ENCODE results near the gene GCHFR.

DNA sequence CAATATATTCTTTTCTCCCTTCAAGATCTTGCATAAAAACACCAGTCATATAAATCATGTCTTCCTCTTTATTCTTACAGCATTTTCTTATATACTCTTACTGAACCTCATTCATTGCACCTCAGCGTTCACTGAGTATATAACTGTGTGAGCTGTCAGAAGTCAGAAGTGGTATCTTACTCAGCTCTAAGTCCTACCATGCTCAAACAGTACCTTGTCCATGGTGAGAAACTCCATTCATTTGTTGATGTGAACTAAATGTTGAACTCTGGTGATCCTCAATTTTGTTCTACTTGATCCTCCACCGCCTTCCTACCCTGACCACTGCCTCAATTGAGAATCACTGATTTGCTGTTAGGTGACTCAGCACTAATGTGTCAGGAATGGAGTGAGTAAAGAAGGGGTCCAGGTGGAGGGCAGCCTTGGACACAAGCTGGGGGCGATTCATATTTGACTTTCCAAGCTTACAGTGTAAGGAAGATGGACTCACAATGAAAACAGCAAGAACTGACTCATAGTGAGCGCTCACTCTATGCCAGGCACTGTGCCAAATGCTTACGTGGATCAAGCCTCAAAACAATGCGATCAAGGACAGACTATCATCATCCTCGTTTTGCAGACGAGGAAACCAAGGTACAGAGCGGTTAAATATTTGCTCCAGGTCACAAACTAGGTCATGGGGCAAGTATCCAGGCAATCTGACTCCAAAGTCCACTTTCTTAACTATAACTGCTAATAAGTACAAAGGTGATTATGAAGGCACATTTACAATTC lies 29.5 kb downstream of the GCHFR start:
- TF ChIP-seq POLR2AphosphoS5 (IDR thresholded peaks at IDR 0.05; ENCODE audit: low read depth, low read length) (no peak), POLR2A (IDR thresholded peaks at IDR 0.05; ENCODE audit: low read depth, low read length) (no peak)

Data from GM12892 (cell line).